ENCODE results near the gene CD58. TPM values are rescaled to one million over a fixed set of nuclear protein-coding genes. Genes with fewer than 3 reads are reported as not detected.

Gene CD58
- total RNA-seq, result 19.6 TPM

GRCh38 chr1:116570358-116571214, at the start of gene CD58:
CD58 (minus strand) TSS chr1:116571026; CDS start chr1:116570972, 54 bp downstream.

Small RNA genes within 50 kb of the gene (small RNA-seq; reads per million reads assigned to genes)
- not detected for gene MIR548AC (ENCODE audit: low replicate concordance)

Other genes with a start within 250 kb of the CD58 start
- 641 TPM for gene ATP1A1, start 197.8 kb downstream of the CD58 start, total RNA-seq
- gene IGSF3, start 96.7 kb upstream of the CD58 start, total RNA-seq, result 42.0 TPM
- gene CD2, start 183.4 kb upstream of the CD58 start, total RNA-seq, result 0.18 TPM

Data from metanephros (tissue), 2 donors.